ENCODE results near the gene RANBP17. TPM values are rescaled to one million over a fixed set of nuclear protein-coding genes. Genes with fewer than 3 reads are reported as not detected.
"Not testable (repeated sequence)": the region's sequence is repeated elsewhere in the genome, so short reads cannot be mapped to it uniquely, and the experiment has no call there.

The RANBP17 gene
- total RNA-seq, 2 experiments from 2014 or later: not detected

DNA sequence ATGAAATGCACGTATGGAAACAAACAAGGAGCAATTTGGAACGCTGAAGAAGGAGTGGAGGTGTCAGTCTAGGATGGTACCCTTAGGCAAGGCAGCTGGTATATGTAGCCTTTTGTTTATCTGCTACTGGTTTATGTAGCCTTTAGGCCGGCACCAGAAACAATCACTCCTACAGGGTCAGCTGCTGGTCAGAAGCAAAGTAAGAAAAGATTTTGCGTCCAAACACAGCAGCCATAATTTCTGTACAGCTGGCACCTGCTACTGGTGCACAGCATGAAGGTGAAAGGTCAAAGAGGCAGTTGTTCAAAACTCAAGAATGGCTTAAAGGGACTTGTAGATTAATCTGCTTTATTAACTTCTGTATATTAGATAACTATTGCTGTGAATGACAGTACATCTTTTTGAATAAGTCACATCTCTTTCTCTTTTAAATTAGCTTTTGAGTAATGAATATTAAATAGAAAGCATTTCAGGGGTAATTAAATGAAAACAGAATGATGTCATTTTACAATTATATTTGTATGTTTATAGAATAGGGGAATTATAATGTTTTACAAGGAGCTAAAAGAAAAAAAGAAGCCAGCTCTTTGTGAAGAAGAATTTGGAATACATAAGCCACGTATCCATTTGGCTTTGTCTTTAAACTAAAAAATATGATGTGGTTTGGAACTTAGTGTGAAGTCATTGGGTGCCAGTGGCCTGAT is 414.2 kb downstream of the RANBP17 start:
- intact Hi-C loops (cut with DNase I, micrococcal nuclease): no loop called here
- H3K4me3 Mint-ChIP-seq: no peak overlapping the region
- ChIA-PET POLR2A (no interaction called here), CTCF (interaction anchor here (0.5 to 0.7 kb wide), 3 partner anchors 10 to 195 kb away, joined by 3 read pairs; no protein-coding TSS in a partner anchor)
- no peak overlapping the region for H3K27ac Mint-ChIP-seq
- H3K27me3 Mint-ChIP-seq: peaks cover 9% of the 10 kb centered on the region
- ATAC-seq: no peak
- no peak for DNase-seq
- no peaks in the 10 kb centered on the region for H3K4me1 Mint-ChIP-seq
- H3K36me3 Mint-ChIP-seq (ENCODE audit: low read depth): no peaks in the 10 kb centered on the region
- no peaks in the 10 kb centered on the region for H3K9me3 Mint-ChIP-seq (ENCODE audit: low read depth)

DNA sequence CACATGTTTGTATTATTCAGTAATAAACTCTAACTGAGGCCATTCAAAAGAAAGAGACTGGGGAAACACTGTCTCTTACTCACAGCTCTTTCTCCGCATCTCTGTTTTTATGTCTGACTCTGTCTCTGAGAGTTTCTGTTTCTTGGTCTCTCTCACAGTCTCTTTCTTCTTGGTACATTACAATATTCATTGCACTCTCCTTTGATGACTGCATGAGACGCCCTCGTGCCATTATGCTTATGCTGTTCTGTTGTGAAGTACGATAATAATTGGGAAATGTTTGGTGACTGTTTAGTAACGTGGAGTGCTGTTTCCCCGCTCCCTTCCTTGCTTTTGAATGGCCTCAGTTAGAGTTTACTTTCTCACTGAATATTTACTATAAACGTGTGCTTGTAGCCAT is 421.9 kb downstream of the RANBP17 start:
- H3K4me3 Mint-ChIP-seq: no peak overlapping the region
- no peaks in the 10 kb centered on the region for H3K36me3 Mint-ChIP-seq (ENCODE audit: low read depth)
- no peak for DNase-seq
- no peak for ATAC-seq
- H3K27ac Mint-ChIP-seq: no peak overlapping the region
- H3K27me3 Mint-ChIP-seq: peaks cover 19% of the 10 kb centered on the region
- intact Hi-C loops (cut with DNase I, micrococcal nuclease): no loop called here
- CTCF ChIA-PET: interaction anchor here (1.5 kb wide), 1 partner anchor 8 kb away, joined by 4 read pairs; no protein-coding TSS in a partner anchor
- POLR2A ChIA-PET: no interaction called here
- H3K4me1 Mint-ChIP-seq: no peaks in the 10 kb centered on the region
- H3K9me3 Mint-ChIP-seq (ENCODE audit: low read depth): no peaks in the 10 kb centered on the region

DNA sequence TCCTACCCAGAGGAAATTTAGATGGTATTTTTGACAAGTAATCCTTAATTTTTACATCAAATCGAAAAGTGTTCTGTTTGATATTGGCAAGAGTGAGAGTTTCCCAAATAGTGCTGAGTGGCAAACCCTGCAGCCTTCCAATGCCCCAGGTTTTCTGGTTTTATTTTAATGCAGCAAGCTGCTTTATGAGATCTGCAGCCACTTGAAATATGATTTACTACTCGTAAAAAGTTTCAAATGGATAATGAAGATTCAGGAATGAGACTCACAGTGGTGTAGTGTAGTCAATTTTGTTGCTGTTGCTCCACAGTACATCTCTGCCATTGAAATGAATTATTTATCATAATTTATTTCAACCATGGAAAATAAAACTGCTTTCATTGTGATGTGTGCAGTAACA is 423.6 kb downstream of the RANBP17 start:
- Mint-ChIP-seq H3K36me3 (ENCODE audit: low read depth) (no peaks in the 10 kb centered on the region), H3K4me1 (no peaks in the 10 kb centered on the region), H3K27ac (no peak overlapping the region), H3K27me3 (peaks cover 22% of the 10 kb centered on the region), H3K9me3 (ENCODE audit: low read depth) (no peaks in the 10 kb centered on the region), H3K4me3 (no peak overlapping the region)
- ChIA-PET CTCF (interaction anchor here (0.6 kb wide), 2 partner anchors 82 to 823 kb away, joined by 3 to 4 read pairs; no protein-coding TSS in a partner anchor), POLR2A (no interaction called here)
- intact Hi-C loops (cut with DNase I, micrococcal nuclease): no loop called here
- ATAC-seq (no peak), DNase-seq (no peak)

DNA sequence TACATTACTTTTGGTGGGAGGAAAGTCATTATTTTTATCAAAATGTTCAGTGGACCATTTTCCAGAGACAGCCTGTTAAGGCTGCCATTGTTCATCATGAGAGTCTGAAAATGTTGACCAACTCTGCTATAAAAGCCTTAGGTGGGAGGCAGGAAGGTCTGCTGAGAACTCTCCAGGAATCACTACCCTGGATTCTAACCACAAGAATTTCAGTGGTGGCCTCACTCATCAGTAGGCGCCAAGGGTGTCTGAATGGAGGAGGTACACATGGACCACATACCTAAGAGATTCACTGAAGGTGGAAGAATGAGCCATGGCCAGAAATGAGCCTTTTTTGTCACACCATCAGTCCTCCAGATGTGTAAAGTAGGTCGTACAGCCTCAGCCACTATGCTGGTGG is 426.2 kb downstream of the RANBP17 start:
- DNase-seq (no peak), ATAC-seq (no peak)
- H3K27me3 Mint-ChIP-seq: peaks cover 20% of the 10 kb centered on the region
- no peak overlapping the region for H3K4me3 Mint-ChIP-seq
- H3K4me1 Mint-ChIP-seq: no peaks in the 10 kb centered on the region
- H3K36me3 Mint-ChIP-seq (ENCODE audit: low read depth): no peaks in the 10 kb centered on the region
- H3K27ac Mint-ChIP-seq: no peak overlapping the region
- H3K9me3 Mint-ChIP-seq (ENCODE audit: low read depth): no peaks in the 10 kb centered on the region
- POLR2A ChIA-PET: no interaction called here
- CTCF ChIA-PET: no interaction called here
- intact Hi-C loops (cut with DNase I, micrococcal nuclease): no loop called here

DNA sequence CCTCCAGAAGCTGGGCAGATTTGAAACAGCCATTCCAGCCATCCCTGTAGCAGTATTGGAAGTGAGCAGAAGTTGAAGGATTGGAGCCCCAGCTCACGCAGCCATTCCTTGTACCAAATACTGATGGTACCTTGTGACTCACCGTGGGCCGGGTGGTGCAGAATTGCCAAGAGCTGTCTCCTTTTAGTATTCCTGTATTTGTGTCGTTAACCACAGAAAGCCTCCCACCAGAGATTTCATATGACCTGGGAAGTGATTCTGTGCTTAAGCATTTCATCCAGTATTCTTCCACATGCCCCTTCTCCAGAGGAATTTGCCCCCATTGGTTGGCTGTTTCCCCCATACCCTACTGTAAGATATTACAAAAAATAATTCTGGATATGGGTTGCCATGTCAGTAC is 429.6 kb downstream of the RANBP17 start:
- Mint-ChIP-seq H3K9me3 (ENCODE audit: low read depth) (no peaks in the 10 kb centered on the region), H3K27ac (no peak overlapping the region), H3K4me3 (no peak overlapping the region), H3K36me3 (ENCODE audit: low read depth) (no peaks in the 10 kb centered on the region), H3K27me3 (peaks cover 8% of the 10 kb centered on the region), H3K4me1 (no peaks in the 10 kb centered on the region)
- intact Hi-C loops (cut with DNase I, micrococcal nuclease): no loop called here
- DNase-seq (no peak), ATAC-seq (no peak)
- ChIA-PET POLR2A (no interaction called here), CTCF (interaction anchor here (0.7 to 1.6 kb wide), 3 partner anchors 8 to 1153 kb away, joined by 3 to 4 read pairs (median 3); no protein-coding TSS in a partner anchor)

DNA sequence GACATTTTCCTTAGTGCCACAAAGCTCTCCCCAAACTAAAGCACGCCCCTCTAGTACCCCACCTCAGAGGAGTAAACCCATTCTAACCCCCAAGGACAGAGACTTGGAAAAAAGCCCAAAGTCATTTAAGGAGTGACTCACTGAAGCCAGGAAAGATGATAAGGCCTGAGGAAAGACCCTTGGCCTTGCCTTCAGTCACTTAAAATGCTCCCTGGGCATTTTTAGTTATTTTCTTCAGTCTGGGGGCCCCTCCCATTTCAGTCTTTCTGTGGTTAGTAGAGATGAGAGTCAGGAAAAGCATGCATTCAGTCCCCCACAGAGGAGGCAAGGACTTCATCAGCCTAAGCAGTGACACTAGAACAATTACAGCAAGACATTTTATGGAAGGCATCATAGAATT is 433.5 kb downstream of the RANBP17 start:
- Mint-ChIP-seq H3K36me3 (ENCODE audit: low read depth) (no peaks in the 10 kb centered on the region), H3K27me3 (peaks cover 3% of the 10 kb centered on the region), H3K9me3 (ENCODE audit: low read depth) (no peaks in the 10 kb centered on the region), H3K4me1 (no peaks in the 10 kb centered on the region), H3K4me3 (no peak overlapping the region), H3K27ac (no peak overlapping the region)
- intact Hi-C loops (cut with DNase I, micrococcal nuclease): no loop called here
- CTCF ChIA-PET: interaction anchor here (0.9 kb wide), 1 partner anchor 15 kb away, joined by 3 read pairs; no protein-coding TSS in a partner anchor
- POLR2A ChIA-PET: no interaction called here
- DNase-seq: no peak
- no peak for ATAC-seq

DNA sequence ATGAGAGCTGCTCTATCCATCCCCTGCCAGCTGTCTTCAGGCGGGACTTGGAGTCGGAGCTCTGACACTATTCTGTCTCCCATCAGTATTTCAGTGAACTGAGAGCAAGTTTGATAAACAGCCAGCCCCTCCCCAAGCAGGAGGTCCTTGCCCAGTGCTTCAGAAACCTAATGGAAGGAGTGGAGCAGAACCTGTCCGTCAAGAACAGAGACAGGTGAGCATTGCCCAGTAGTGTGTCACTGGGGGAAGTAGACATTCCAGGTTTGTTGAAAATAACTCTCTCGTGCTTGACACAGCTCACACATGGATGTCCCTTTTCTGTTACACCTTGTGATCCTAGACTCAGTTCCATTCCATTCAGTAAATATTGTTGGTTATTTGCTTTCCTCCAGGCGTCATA is 434.0 kb downstream of the RANBP17 start:
- H3K4me1 Mint-ChIP-seq: no peaks in the 10 kb centered on the region
- H3K36me3 Mint-ChIP-seq (ENCODE audit: low read depth): no peaks in the 10 kb centered on the region
- DNase-seq (no peak), ATAC-seq (no peak)
- intact Hi-C loops (cut with DNase I, micrococcal nuclease): no loop called here
- ChIA-PET POLR2A (no interaction called here), CTCF (no interaction called here)
- no peaks in the 10 kb centered on the region for H3K9me3 Mint-ChIP-seq (ENCODE audit: low read depth)
- no peak overlapping the region for H3K27ac Mint-ChIP-seq
- no peak overlapping the region for H3K4me3 Mint-ChIP-seq
- peaks cover 6% of the 10 kb centered on the region for H3K27me3 Mint-ChIP-seq

DNA sequence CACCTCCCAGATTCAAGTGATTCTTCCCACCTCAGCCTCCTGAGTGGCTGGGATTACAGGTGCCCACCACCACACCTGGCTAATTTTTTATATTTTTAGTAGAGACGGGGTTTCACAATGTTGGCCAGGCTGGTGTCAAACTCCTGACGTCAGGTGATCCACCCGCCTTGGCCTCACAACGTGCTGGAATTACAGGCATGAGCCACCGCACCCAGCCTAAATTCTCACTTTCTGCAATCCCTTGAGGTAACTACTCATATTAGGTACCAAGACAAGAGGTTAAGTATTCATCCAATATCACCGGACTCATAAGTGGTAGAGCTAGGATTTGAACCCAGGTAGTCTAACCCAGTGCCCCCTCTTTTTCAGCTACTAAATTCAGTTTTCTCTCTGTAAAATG is 436.1 kb downstream of the RANBP17 start:
- DNase-seq; H3K27me3 Mint-ChIP-seq; H3K9me3 Mint-ChIP-seq (ENCODE audit: low read depth); intact Hi-C loops (cut with DNase I, micrococcal nuclease); H3K4me3 Mint-ChIP-seq; ATAC-seq; POLR2A ChIA-PET; H3K27ac Mint-ChIP-seq; H3K4me1 Mint-ChIP-seq; H3K36me3 Mint-ChIP-seq (ENCODE audit: low read depth): not testable (repeated sequence)
- CTCF ChIA-PET: interaction anchor here (0.6 kb wide), 1 partner anchor 738 kb away, joined by 3 read pairs; no protein-coding TSS in a partner anchor

DNA sequence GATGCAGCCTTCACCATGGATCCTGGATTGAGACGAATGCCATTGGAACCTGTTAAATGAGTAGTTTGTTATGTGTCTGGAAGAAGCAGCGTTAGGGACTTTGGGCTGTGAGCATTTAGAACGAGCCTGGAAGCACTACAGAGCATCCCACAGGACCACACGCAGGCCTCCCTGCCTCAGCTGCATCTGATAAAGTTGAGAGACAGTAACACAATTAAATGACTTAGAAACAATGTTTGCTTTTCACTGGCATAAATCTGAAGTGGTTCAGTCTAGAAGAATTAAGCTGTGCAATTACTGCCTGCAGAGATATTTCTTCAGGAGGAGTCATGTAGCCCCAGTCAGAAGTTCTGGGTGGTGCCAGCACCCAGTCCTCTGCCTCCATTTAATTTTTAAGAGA is 437.4 kb downstream of the RANBP17 start:
- ChIA-PET POLR2A (no interaction called here), CTCF (no interaction called here)
- no peaks in the 10 kb centered on the region for H3K36me3 Mint-ChIP-seq (ENCODE audit: low read depth)
- H3K4me3 Mint-ChIP-seq: no peak overlapping the region
- intact Hi-C loops (cut with DNase I, micrococcal nuclease): no loop called here
- peaks cover 4% of the 10 kb centered on the region for H3K27me3 Mint-ChIP-seq
- ATAC-seq (no peak), DNase-seq (no peak)
- no peak overlapping the region for H3K27ac Mint-ChIP-seq
- H3K4me1 Mint-ChIP-seq: no peaks in the 10 kb centered on the region
- no peaks in the 10 kb centered on the region for H3K9me3 Mint-ChIP-seq (ENCODE audit: low read depth)

DNA sequence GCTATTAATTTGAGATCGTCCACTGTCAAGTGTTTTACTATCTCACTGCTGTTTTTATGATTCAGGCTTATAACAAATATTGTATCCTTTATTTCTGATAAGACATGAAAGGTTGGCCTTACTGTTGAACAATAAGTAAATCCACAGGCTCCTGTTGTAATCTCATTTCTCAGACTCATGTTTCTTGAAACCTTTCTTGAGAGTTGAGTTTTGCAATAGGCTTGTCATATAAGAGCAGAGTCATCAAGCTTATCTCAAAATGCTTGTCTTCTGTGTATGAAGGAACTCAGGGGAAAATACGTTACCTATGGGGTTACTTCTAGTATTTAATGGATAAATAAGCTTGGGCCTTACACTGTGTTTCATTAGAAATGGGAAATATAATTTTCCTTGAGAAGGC is 438.0 kb downstream of the RANBP17 start:
- H3K27me3 Mint-ChIP-seq: peaks cover 6% of the 10 kb centered on the region
- H3K36me3 Mint-ChIP-seq (ENCODE audit: low read depth): no peaks in the 10 kb centered on the region
- intact Hi-C loops (cut with DNase I, micrococcal nuclease): no loop called here
- no peaks in the 10 kb centered on the region for H3K4me1 Mint-ChIP-seq
- H3K9me3 Mint-ChIP-seq (ENCODE audit: low read depth): no peaks in the 10 kb centered on the region
- no peak overlapping the region for H3K4me3 Mint-ChIP-seq
- no peak overlapping the region for H3K27ac Mint-ChIP-seq
- POLR2A ChIA-PET: no interaction called here
- CTCF ChIA-PET: no interaction called here
- ATAC-seq (no peak), DNase-seq (no peak)

DNA sequence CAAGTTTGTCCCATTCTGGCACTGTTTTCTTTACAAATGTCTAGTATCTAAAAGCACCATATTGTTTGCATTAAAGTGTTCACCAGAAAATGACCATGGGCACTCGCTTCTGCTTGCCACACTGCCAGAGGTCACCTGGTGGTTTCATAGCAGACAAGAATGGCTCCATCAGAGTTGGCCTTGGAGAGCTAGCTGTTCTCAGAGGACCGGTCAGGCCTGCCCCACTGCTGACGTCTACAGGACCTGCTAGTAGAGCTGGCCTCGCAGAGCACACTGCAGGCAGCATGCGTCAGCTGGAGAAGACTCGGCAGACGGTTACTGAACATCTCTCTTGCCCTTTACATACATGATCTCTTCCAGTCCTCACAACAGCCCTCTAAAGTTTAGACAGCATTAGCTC is 438.5 kb downstream of the RANBP17 start:
- Mint-ChIP-seq H3K4me1 (no peaks in the 10 kb centered on the region), H3K36me3 (ENCODE audit: low read depth) (no peaks in the 10 kb centered on the region), H3K9me3 (ENCODE audit: low read depth) (no peaks in the 10 kb centered on the region), H3K27ac (no peak overlapping the region), H3K27me3 (peaks cover 8% of the 10 kb centered on the region), H3K4me3 (no peak overlapping the region)
- intact Hi-C loops (cut with DNase I, micrococcal nuclease): no loop called here
- ChIA-PET CTCF (interaction anchor here (0.6 kb wide), 1 partner anchor 687 kb away, joined by 4 read pairs; no protein-coding TSS in a partner anchor), POLR2A (no interaction called here)
- no peak for ATAC-seq
- no peak for DNase-seq

DNA sequence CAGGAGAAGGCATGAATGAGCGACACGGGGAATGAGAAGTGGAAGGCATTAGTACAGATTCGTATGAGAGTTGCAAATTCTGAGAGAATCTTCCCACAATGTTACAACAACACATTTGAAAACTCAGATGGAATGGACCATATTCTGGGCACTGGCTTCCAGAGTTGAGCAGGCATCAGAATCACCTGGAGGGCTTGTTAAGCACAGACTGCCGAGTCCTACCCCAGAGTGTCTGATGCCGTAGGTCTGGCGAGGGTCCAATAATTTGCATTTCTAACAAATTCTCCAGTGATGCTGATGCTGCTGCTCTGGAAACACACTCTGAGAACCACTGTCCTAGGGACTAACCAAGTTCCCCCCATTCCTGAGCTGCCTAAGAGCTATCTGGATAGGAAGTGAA is 444.3 kb downstream of the RANBP17 start:
- Mint-ChIP-seq H3K27ac (no peak overlapping the region), H3K4me3 (no peak overlapping the region), H3K36me3 (ENCODE audit: low read depth) (no peaks in the 10 kb centered on the region), H3K4me1 (peaks cover 6% of the 10 kb centered on the region), H3K27me3 (peaks cover 45% of the 10 kb centered on the region), H3K9me3 (ENCODE audit: low read depth) (no peaks in the 10 kb centered on the region)
- ChIA-PET CTCF (interaction anchor here (1.2 to 1.3 kb wide), 2 partner anchors 10 to 12 kb away, joined by 3 read pairs; no protein-coding TSS in a partner anchor), POLR2A (no interaction called here)
- DNase-seq (no peak), ATAC-seq (no peak)
- intact Hi-C loops (cut with DNase I, micrococcal nuclease): no loop called here

Measured in activated CD4-positive, alpha-beta T cell treated with anti-CD3 and anti-CD28 coated beads for 36 hours (primary cell).